ENCODE results near the gene TRPV3. TPM values are rescaled to one million over a fixed set of nuclear protein-coding genes. Genes with fewer than 3 reads are reported as not detected.

TRPV3 gene
- total RNA-seq, 6 experiments from 2014 or later, result 0.07 to 0.66 (median 0.43) TPM; not detected in 1

DNA sequence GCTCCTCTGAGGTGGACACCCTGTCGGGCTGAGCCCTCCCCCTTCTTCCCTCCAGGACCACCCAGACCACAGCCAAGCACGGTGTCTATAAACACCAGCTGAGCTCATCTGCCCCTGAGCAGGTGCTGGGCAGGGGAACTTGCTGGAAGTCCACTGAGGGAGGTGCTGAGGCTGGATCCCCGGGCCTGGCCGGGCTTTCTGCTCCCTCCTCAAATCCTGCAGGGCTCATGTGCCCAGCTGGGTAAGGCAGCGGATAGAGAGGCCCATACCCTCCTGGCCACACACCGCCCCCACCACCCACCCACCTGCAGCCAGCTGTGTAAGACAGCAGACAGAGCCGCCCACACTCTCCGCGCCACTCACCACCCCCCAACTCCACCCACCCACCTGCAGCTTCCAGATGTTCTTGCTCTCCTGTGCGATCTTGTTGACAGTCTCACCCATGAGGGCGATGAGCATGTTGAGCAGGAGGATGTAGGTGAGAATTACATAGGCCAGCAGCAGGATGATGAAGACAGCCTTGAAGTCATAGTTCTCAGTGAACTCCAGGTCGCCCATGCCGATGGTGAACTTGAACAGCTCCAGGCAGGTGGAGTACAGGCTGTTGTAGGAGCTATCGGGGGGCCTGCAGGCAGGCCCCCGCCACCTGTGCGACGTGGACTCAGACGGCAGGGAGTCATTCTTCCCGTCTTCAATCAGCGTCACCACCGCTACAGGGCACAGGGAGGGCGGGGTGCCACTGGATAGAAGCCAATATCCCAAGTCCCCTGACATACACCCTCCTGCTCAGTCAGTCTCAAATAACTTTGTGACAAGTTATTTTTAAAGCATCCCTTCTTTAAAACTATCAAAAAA lies 15.9 kb upstream of the TRPV3 start:
- TF ChIP-seq, protein P1, sequence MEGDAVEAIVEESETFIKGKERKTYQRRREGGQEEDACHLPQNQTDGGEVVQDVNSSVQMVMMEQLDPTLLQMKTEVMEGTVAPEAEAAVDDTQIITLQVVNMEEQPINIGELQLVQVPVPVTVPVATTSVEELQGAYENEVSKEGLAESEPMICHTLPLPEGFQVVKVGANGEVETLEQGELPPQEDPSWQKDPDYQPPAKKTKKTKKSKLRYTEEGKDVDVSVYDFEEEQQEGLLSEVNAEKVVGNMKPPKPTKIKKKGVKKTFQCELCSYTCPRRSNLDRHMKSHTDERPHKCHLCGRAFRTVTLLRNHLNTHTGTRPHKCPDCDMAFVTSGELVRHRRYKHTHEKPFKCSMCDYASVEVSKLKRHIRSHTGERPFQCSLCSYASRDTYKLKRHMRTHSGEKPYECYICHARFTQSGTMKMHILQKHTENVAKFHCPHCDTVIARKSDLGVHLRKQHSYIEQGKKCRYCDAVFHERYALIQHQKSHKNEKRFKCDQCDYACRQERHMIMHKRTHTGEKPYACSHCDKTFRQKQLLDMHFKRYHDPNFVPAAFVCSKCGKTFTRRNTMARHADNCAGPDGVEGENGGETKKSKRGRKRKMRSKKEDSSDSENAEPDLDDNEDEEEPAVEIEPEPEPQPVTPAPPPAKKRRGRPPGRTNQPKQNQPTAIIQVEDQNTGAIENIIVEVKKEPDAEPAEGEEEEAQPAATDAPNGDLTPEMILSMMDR (IDR thresholded peaks at IDR 0.05), result no peak
- H3K4me1 Mint-ChIP-seq (ENCODE audit: low read depth), result peaks cover 12% of the 10 kb centered on the region
- H3K36me3 Mint-ChIP-seq (ENCODE audit: low read depth), result peaks cover 5% of the 10 kb centered on the region; the same call in 1 of the 2 replicates

DNA sequence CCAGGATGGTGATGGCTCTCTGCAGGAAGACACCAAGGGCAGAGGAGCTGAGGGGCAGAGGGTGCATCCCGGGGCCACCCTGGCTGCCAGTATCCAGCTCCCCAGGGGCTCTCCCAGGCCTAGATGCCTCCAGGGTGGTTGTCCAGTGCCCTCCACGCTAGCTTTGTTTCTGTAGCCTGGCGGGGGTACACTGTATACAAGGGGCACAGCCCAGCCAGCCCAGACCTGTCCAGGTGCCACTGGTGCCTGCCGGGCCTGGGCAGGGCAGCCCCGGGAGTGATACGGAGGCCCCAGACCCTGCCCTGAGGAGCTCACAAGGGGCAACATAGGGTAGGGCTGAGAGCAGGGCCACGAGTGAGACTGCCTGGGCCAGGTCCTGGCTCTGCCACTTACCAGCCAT lies 14.6 kb upstream of the TRPV3 start:
- H3K27ac Mint-ChIP-seq, result no peak overlapping the region; the same call in 1 of the 2 replicates
- no peak overlapping the region for H3K4me3 Mint-ChIP-seq
- no peak for DNase-seq
- peaks cover 5% of the 10 kb centered on the region; the same call in 1 of the 2 replicates for H3K36me3 Mint-ChIP-seq (ENCODE audit: low read depth)
- H3K4me1 Mint-ChIP-seq (ENCODE audit: low read depth), result peaks cover 12% of the 10 kb centered on the region
- peaks cover 2% of the 10 kb centered on the region; the same call in 1 of the 2 replicates for H3K27me3 Mint-ChIP-seq (ENCODE audit: insufficient read depth)
- no peaks in the 10 kb centered on the region for H3K9me3 Mint-ChIP-seq
- TF ChIP-seq, protein P1 (IDR thresholded peaks at IDR 0.05), result no peak

More for the DNA sequence above, 15.9 kb upstream of the TRPV3 start:
- H3K9me3 Mint-ChIP-seq, result no peaks in the 10 kb centered on the region
- no peak overlapping the region for H3K27ac Mint-ChIP-seq
- no peaks in the 10 kb centered on the region for H3K27me3 Mint-ChIP-seq (ENCODE audit: insufficient read depth)
- no peak for DNase-seq
- no peak overlapping the region for H3K4me3 Mint-ChIP-seq

DNA sequence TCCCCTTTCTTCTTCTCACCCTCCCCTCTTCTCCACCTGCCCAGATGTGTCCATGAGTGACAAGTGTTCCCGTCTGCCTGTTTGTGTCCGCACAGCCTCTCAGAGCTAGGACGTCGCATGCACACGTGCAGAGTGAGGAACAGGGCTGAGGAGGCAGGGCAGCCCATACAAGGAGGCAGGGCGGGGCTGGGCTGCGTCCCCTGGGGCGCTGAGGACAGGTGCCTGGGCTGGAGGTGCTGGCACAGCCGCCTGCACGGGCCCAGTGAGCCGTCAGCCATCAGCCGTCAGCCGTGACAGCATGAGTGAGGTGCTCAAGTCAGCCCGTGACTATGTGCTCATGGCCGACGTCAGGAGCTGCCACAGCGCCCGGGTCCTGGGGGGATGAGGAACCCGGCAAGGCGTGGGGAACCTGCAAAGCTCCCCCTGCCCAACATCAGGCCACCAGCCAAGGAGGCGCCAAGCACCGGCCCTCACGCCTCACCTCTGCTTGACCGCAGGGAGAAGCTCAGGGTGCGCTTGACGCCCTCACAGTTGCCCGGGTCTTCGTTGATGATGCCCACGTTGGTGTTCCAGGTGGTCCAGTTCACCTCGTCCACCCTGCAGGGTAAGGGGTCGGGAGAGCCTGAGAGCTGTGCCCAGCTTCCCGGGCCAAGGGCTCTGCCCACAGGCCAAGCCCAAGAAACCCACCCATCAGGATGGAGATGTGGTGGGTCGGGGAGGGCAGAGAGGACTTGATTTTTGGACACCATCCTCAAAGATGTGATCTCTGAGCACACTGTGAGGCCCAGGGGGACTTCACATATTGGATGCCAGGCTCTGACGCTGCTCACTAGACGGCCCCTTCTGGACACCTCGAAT lies 13.7 kb upstream of the TRPV3 start:
- H3K27me3 Mint-ChIP-seq (ENCODE audit: insufficient read depth), result peaks cover 2% of the 10 kb centered on the region; the same call in 1 of the 2 replicates
- H3K4me1 Mint-ChIP-seq (ENCODE audit: low read depth), result peaks cover 12% of the 10 kb centered on the region
- no peaks in the 10 kb centered on the region for H3K9me3 Mint-ChIP-seq
- no peak overlapping the region for H3K4me3 Mint-ChIP-seq
- no peak overlapping the region for H3K27ac Mint-ChIP-seq
- TF ChIP-seq, protein P1 (IDR thresholded peaks at IDR 0.05), result no peak
- DNase-seq, result no peak
- H3K36me3 Mint-ChIP-seq (ENCODE audit: low read depth), result peaks cover 5% of the 10 kb centered on the region; the same call in 1 of the 2 replicates

- DNase-seq, result no peak
- H3K4me1 Mint-ChIP-seq (ENCODE audit: low read depth), result no peaks in the 10 kb centered on the region
- peaks cover 5% of the 10 kb centered on the region; the same call in 1 of the 2 replicates for H3K36me3 Mint-ChIP-seq (ENCODE audit: low read depth)
- H3K9me3 Mint-ChIP-seq, result no peaks in the 10 kb centered on the region
- peaks cover 2% of the 10 kb centered on the region; the same call in 1 of the 2 replicates for H3K27me3 Mint-ChIP-seq (ENCODE audit: insufficient read depth)
- TF ChIP-seq, protein P1 (IDR thresholded peaks at IDR 0.05), result no peak
- no peak overlapping the region for H3K27ac Mint-ChIP-seq
- H3K4me3 Mint-ChIP-seq, result no peak overlapping the region
These were observed 12.0 kb upstream of the TRPV3 start for GRCh38 chr17:3569534-3570137.

GRCh38 chr17:3566551-3566950 lies 8.9 kb upstream of the TRPV3 start:
- Mint-ChIP-seq H3K27ac (no peak overlapping the region), H3K9me3 (no peaks in the 10 kb centered on the region), H3K4me3 (no peak overlapping the region), H3K36me3 (ENCODE audit: low read depth) (peaks cover 5% of the 10 kb centered on the region; the same call in 1 of the 2 replicates), H3K4me1 (ENCODE audit: low read depth) (peaks cover 6% of the 10 kb centered on the region), H3K27me3 (ENCODE audit: insufficient read depth) (peaks cover 2% of the 10 kb centered on the region; the same call in 1 of the 2 replicates)
- no peak for DNase-seq
- TF ChIP-seq, protein P1 (IDR thresholded peaks at IDR 0.05), result no peak
